ENCODE results near the gene TRAF3IP1.

GRCh38 chr2:238279324-238279682 is 41.0 kb upstream of the TRAF3IP1 start:
- TF ChIP-seq EZH2 (IDR thresholded peaks at IDR 0.05) (no peak), POLR2AphosphoS5 (IDR thresholded peaks at IDR 0.05; ENCODE audit: borderline replicate concordance, low read depth, low read length) (no peak), FOXP2 (optimal IDR thresholded peaks at IDR 0.05; ENCODE audit: control extremely low read depth, extremely low read length, insufficient read depth) (no peak)
